Measurements from ENCODE around the gene ANKRD60.
A peak's percentile ranks its signal among the peaks of the same experiment; 100 is the strongest.

Gene ANKRD60

DNA sequence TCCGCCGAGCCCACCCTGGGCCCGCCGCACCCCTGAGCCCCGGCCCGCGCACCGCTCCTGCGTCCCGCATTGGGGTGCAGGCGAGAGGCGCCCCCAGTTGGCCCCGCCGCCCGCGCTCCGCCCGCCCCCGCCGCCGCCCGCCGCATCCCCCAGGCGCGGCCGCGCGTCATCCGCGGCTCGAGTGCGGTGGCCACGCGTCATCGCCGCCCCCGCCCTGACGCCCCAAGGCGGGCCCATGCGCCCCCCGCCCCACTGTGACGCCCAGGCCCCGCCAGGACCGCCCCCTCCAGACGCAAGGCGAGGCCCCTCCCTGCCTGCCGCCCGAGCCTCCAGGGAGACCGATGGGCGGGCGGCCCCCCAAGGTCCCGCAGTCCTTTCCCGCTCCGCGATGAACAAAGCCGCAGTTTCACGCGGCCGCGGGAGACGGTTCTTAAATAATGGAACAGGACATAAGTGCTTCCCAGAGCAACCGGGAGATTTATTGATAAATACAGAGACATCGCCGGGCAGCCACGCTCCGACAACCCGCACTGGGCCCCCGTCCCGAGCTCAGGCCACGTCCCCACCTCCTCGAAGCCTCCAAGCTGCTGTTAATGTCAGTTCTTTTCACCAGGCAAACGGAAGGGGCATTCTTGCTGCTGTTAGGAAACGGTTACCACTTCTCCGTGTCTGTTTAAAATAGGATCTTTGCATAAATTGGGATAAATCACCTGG, at the start of gene ANKRD60:
ANKRD60 (minus strand) TSS at position 170 of the 714 bp plus-strand sequence; CDS start at position 170, 0 bp downstream.
- no peak for DNase-seq (ENCODE audit: low read depth)

DNA sequence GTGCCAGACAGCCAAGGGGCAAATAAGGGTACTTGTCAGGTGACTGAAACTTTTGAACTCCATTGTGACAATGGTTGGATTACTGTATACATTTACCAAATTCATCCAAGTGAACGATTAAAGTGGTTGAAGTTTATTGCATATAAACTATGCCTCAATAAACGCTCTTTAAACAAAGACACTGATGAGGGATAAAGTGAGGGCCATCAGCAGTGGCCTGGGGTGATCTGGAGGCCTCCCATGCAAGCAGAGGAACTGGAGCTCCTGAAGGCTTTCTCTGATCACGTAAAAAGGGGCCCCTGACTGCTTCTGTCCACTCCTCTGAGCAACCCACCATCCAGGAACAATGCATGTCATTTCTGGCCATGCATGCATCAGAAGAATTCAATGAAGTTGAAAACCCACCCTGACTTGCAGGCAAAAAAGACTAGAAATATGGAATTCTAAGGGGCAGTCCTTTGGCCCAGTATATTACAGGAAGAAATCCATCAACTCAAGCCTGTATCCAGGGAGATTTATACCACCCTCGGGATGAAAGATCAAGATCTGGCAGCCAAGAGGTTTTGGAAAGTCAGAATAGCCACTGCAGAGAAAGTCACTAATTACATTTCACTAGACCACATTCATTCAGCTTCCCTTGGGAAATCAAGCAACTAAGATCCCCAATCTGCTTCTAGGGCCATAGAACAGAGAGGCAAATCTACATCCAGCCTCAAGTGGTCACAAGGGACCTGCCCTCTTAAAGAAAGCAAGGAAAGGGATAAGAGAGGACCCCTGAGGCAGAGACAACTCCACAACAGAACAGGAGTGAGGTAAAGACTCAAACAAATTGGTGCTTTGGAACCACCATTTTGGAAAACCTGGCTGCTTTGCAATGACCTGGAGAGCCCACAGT, 49.4 kb upstream of the ANKRD60 start:
- DNase-seq (ENCODE audit: low read depth): no peak

DNA sequence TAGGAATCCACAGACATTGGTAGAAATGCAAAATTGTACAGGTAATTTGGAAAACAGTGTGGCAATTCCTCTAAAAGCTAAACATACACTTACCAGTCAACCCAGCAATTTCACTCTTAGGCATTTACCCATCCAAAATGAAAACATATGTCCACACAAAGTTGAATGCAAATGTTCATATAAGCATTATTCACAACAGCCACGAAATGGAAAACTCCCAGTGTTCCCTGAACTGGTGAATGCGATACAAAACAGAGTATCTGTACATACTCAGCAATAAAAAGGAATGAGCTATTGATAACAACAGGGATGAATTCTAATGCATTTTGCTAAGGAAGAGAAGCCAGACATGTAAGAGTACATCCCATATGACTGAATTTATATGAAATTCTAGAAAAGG, 48.7 kb upstream of the ANKRD60 start:
- DNase-seq (ENCODE audit: low read depth): no peak

GRCh38 chr20:58274384-58274783, 45.9 kb upstream of the ANKRD60 start:
- DNase-seq (ENCODE audit: low read depth): no peak

DNA sequence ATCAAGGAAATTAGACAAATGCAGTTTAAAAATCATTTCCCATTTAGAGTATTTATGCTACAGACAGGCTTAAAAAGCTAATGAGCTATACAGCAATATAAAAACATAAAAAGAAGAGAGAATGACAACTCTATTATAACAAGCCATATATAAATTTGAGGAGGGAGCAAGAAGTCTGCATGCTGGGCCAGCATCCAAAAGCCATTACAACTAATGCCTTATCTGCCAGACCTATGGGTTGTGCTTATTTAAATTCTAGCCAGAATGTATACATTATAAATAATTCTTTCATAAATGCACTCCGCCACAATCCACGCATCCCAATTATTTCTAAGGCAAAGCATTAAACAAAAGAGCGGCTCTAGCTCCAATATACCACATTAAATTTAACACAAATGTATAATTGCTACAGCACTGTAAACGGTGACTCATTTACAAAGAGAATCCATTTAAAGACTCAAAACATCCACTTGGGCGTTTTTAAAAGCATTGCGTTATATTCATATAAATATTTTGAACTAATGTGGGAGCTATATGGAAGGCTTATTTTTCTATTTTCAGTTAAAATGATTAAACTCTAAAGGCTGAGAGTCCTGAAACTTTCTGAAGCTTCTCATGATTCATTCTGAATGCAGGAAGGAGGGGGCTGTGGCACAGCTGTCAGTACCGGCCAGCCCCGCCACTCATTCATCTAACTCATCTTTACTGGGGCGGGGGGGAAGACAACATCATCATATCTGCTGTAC, 43.3 kb upstream of the ANKRD60 start:
- no peak for DNase-seq (ENCODE audit: low read depth)

GRCh38 chr20:58268936-58269619, 40.6 kb upstream of the ANKRD60 start:
- DNase-seq (ENCODE audit: low read depth): no peak

DNA sequence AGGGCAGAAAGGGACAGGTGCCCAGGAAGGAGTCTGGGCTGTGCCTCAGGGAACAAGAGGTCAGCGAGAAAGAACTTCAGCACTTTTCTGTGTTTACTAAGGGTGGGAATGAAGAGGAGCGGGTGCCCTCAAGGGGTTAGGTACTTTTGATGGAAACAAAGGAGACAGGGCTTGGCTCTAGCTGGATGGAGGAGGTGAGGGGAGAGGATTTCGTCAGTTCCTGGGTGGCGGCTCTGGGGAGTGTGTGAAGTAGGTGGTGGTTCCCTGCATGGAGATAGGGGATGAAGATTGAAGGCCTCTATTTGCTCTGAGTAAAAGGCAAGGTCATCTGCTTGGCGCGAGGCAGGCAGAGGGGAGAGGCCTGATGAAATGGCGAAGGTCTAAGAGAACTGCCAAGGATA, 40.0 kb upstream of the ANKRD60 start:
- DNase-seq (ENCODE audit: low read depth): no peak

DNA sequence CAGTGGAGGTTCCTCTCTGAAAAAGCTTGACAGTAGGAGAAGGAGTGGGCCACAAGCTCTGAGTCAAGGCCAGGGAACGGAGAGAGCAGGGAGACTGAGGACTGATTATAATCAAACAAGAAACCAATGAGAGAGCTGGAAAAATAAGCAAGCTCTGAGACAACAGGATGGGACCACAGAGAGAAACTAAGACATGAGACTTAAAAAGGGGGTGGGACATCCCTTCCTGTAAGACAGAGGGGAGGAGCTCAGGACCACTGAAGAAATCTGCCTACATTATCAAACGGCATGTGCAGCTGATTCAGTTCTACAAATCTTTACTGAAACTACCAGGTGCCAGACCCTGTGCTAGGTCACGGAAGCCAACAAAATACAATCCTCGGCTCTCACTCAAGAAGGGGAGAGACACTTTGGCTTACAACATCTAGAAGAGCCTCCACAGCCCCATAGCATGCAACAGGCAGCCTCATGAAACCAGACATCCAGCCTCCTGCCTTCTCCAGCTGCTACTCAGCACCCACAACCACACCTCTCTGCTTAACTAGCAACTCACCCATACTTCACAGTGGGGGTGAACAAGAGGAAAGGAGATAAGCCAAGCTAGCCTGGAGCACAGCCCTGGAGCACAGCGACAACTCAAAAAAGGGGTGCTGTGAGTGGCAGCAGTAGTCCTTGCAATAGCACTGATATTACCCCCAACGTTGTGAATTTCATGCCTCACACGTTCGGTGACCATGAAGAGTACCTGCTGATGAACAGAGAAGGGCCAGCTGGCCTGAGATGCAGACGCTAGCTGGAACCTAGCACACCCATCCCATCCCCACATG, 39.1 kb upstream of the ANKRD60 start:
- no peak for DNase-seq (ENCODE audit: low read depth)

DNA sequence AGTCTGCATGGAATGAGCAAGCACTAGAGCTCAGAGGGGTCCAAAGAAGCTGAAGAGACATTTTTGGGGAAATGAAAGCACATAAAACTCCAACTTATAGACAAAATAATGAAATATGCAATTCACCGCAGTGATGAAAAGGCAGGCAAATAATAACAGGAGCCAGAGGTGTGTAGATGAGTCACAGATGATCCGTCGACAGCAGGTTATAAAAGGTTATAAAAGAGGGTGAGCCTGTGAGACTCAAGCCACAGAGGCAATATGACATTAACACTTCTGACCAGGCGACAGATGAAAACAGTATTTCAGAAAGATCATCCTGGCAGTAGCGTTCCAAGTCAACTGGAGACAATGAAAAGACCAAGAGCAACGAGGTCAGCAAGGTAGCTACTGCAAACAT, 35.8 kb upstream of the ANKRD60 start:
- DNase-seq (ENCODE audit: low read depth): no peak

- DNase-seq (ENCODE audit: low read depth): no peak
Observed at GRCh38 chr20:58261660-58262059, 33.2 kb upstream of the ANKRD60 start.

DNA sequence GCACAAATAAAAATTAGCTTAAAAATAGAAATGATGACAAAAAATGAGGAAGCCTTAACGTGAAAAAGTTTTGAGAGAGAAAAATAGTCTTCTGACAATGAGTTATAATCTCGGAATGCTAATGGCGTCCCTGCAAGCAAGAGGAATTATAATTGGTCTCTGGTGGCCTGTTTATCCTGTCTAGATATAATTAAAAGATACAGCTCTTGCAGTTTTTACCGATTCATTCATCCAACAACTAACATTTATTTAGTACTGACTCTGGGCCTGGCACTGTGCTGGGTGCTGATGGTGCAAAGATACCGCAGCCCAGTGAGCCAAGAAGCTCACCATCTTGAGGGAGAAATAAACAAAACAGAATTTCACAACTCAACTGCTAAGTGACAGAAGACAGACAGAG, 31.6 kb upstream of the ANKRD60 start:
- DNase-seq (ENCODE audit: low read depth): no peak

- no peak for DNase-seq (ENCODE audit: low read depth)
Observed at GRCh38 chr20:58256842-58257241, 28.4 kb upstream of the ANKRD60 start.

GRCh38 chr20:58256307-58256706, 27.9 kb upstream of the ANKRD60 start:
- DNase-seq (ENCODE audit: low read depth): no peak

DNA sequence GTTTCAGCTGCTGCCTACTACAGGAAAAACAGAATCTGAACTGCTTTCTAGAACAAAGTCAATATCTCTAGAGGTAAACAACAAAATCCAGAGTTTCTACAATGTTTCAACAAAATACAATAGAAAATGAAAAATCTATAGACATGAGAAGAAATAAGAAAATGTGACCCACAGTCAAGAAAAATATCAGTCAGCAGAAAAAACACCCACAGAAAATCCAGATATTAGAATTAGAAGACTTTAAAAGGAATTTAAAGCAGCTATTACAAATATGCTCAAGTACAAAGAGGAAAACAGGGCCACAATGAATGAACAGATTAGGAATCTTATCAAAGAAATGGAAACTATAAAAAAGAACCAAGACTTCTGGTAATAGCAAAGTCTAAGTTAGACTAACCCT, 26.4 kb upstream of the ANKRD60 start:
- no peak for DNase-seq (ENCODE audit: low read depth)

DNA sequence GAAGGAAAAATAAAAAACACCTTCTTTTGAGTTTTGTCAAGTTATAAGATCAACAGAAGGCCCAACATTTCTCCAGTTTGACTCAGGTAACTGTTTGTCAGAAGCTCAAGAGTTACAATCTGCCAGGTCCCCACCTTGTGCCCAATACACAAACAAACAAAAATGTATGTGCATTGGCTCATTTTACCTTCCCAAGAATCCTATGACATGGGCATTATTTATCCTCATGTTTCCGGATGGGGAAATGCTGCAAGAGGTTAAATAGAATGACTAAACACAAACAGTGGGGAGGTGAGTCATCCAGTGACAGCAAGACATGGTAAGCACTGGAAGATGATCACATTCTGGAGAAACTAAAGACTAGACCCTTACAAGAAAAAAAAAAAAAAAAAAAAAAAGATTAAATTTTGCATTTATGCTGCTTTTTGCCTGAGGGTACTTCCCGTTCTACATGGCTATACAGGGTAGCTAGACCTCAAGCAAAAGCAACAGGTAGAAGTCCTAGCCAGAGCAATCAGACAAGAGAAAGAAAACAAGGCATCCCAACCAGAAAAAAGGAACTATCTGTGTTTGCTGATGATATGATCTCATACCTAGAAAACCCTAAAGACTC, 23.6 kb upstream of the ANKRD60 start:
- DNase-seq (ENCODE audit: low read depth): peak; percentile 76

DNA sequence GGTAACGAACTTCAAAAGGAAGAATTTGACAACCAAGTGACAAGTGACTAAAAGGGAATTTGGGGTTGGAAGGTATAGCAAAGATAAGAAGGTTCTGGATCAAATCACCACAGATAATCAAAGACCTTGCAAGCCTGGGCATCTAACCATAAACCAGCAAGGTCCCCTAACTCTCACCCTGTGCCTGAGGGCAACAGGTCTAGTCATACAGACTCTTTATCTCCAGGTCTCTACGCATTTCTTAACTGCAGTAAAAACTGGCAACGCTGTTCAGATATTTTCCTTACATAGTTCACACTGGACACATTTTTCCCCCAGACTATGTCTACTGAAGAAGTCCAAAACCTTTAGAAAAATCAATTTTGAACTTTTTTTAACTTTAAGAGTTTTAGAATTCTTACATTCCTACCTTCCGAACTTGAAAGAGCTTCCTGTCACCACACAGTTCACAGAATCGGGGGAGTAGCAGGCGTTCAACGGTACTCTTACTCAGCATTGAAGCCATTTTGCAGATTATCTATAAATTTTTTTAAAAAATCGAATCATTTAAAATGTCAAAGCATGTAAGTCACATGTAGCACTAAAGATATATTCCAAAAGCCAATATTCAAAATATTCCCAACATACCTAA, 23.0 kb upstream of the ANKRD60 start:
- DNase-seq (ENCODE audit: low read depth): no peak

DNA sequence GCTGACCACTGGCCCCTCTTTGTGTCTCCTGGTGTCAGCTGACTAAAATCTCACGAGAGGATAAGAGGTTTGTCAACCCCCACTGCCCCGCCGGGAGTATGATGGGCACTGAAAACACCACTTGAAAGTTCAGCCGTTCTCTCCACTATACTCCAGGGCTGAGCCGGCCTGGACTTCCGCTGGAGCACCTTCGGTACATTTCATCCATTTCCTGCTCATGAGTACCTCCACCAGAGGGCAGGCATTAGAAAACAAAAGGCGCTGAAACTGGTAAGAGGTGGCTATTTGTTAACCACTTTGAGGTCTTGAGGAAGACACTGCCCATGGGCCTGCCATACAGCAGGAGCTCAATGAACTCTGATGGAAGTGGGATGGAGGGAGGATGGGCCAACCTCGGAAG, 17.9 kb upstream of the ANKRD60 start:
- no peak for DNase-seq (ENCODE audit: low read depth)

DNA sequence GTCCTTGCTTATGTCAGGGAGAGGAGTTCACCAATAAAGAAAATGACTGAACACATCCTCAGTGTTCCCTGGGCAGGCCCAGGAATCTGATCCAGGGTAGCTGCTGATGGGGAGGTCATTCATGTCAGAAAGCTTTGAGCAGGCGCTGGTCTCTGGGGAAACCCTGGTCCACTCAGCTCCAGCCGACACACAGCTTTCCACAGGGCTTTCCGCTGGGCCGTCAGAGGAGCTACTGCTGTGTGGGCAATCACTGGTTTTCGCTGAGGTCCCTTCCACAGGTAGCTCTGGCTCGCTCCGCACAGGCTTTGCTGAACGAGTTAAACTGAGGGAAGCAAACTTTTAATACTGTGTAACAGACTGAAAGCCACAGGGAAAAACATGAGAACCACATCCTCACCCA, 17.5 kb upstream of the ANKRD60 start:
- no peak for DNase-seq (ENCODE audit: low read depth)

- DNase-seq (ENCODE audit: low read depth): no peak
Observed at GRCh38 chr20:58245181-58245891, 16.9 kb upstream of the ANKRD60 start.

All from HS-27A (cell line).